WERI-Rb-1 (cell line): ENCODE data around the gene DCDC2.
A peak's percentile ranks its signal among the peaks of the same experiment; 100 is the strongest.
"Not testable (repeated sequence)": the region's sequence is repeated elsewhere in the genome, so short reads cannot be mapped to it uniquely, and the experiment has no call there.

Source experiments
- DNase-seq: peaks from one replicate; pipeline ENCODE4 v3.0.0-alpha.2; 2020
- H3K27ac ChIP-seq: fragments of 250-450 bp; sonication (Bioruptor Pico); 2 replicates; pipeline ENCODE4 v1.5.1; 2020; ENCODE audit warnings: mild to moderate bottlenecking, moderate library complexity
- H3K27me3 ChIP-seq: fragments of 250-450 bp; sonication (Bioruptor Pico); 2 replicates; pipeline ENCODE4 v1.5.1; 2021; ENCODE audit warnings: mild to moderate bottlenecking, low read depth, moderate library complexity; ENCODE audit not compliant: insufficient read depth, severe bottlenecking
- H3K36me3 ChIP-seq: fragments of 250-450 bp; sonication (Bioruptor Pico); 2 replicates; pipeline ENCODE4 v1.5.1; 2020; ENCODE audit warnings: mild to moderate bottlenecking, moderate library complexity
- H3K4me3 ChIP-seq: 2 replicates; pipeline ENCODE4 v1.5.1; 2011; ENCODE audit warnings: low read depth, mild to moderate bottlenecking, control low read depth, low read length
- H3K9me3 ChIP-seq: fragments of 250-450 bp; sonication (Bioruptor Pico); 2 replicates; pipeline ENCODE4 v1.5.1; 2021; ENCODE audit warnings: mild to moderate bottlenecking, moderate library complexity; ENCODE audit not compliant: severe bottlenecking
- TF ChIP-seq, protein P1 (sequence below): IDR thresholded peaks from 2 replicates; pipeline ENCODE4 v1.5.1; 2011; ENCODE audit warnings: low read depth, mild to moderate bottlenecking, control low read depth, inconsistent platforms, low read length

DCDC2 gene

GRCh38 chr6:24391208-24391607 is 33.3 kb upstream of the DCDC2 start:
- DNase-seq, result no peak
- H3K9me3 ChIP-seq, result peaks cover under 1% of the 10 kb centered on the region
- H3K36me3 ChIP-seq, result no peaks in the 10 kb centered on the region
- H3K27ac ChIP-seq, result no peak overlapping the region
- no peaks in the 10 kb centered on the region for H3K27me3 ChIP-seq
- no peak overlapping the region for H3K4me3 ChIP-seq
- TF ChIP-seq, protein P1, sequence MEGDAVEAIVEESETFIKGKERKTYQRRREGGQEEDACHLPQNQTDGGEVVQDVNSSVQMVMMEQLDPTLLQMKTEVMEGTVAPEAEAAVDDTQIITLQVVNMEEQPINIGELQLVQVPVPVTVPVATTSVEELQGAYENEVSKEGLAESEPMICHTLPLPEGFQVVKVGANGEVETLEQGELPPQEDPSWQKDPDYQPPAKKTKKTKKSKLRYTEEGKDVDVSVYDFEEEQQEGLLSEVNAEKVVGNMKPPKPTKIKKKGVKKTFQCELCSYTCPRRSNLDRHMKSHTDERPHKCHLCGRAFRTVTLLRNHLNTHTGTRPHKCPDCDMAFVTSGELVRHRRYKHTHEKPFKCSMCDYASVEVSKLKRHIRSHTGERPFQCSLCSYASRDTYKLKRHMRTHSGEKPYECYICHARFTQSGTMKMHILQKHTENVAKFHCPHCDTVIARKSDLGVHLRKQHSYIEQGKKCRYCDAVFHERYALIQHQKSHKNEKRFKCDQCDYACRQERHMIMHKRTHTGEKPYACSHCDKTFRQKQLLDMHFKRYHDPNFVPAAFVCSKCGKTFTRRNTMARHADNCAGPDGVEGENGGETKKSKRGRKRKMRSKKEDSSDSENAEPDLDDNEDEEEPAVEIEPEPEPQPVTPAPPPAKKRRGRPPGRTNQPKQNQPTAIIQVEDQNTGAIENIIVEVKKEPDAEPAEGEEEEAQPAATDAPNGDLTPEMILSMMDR, result no peak

DNA sequence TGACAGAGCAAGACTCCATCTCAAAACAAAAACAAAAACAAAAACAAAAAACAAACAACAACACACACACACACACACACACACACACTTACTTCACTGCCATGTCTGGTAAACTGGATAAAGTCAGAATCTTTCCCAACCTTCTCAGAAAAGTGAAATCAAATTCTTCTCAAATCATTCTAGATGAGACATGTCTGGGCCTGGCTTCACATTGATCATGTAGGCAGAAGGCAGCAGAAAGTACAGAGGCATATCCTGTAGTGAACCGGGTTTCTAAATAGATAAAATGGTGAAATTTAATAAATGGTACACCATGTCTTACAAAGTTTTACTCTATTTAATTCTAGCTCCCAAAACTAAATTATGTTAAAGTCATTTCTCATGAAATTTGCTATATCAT is 30.0 kb upstream of the DCDC2 start:
- TF ChIP-seq, protein P1, result no peak
- DNase-seq, result no peak
- peaks cover 3% of the 10 kb centered on the region for H3K9me3 ChIP-seq
- H3K36me3 ChIP-seq, result no peaks in the 10 kb centered on the region
- no peak overlapping the region; the same call in 1 of the 2 replicates for H3K27ac ChIP-seq
- H3K4me3 ChIP-seq, result no peak overlapping the region
- no peaks in the 10 kb centered on the region for H3K27me3 ChIP-seq

- Histone ChIP-seq H3K36me3 (no peaks in the 10 kb centered on the region), H3K4me3 (no peak overlapping the region), H3K27ac (no peak overlapping the region), H3K9me3 (peaks cover 3% of the 10 kb centered on the region), H3K27me3 (no peaks in the 10 kb centered on the region)
- TF ChIP-seq, protein P1, result 0 out of 2 replicates have a peak, but pooled peaks have one; percentile 11
- DNase-seq, result peak; percentile 32
Observed at GRCh38 chr6:24385536-24386269, 27.8 kb upstream of the DCDC2 start.

DNA sequence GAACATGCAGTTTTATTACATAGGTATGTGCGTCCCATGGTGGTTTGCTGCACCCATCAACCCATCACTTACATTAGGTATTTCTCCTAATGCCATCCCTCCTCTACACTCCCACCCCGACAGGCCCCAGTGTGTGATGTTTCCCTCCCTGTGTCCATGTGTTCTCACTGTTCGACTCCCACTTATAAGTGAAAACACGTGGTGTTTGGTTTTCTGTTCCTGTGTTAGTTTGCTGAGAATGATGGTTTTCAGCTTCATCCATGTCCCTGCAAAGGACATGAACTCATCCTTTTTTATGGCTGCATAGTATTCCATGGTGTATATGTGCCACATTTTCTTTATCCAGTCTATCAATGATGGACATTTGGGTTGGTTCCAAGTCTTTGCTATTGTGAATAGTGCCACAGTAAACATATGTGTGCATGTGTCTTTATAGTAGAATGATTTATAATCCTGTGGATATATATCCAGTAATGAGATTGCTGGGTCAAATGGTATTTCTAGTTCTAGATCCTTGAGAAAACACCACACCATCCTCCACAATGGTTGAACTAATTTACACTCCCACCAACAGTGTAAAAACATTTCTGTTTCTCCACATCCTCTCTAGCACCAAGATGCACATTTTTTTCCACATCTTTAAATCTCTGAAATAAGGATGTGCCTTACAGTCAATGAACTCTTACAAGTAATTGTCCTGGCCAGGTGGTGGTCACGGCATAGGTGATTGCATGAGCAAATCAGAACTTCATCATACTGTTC is 26.7 kb upstream of the DCDC2 start:
- not testable (repeated sequence) for H3K27ac ChIP-seq, DNase-seq, H3K9me3 ChIP-seq, H3K4me3 ChIP-seq, H3K36me3 ChIP-seq, H3K27me3 ChIP-seq

GRCh38 chr6:24382891-24383494 is 25.1 kb upstream of the DCDC2 start:
- H3K27me3 ChIP-seq, DNase-seq, H3K36me3 ChIP-seq, H3K9me3 ChIP-seq, H3K27ac ChIP-seq, H3K4me3 ChIP-seq: not testable (repeated sequence)

DNA sequence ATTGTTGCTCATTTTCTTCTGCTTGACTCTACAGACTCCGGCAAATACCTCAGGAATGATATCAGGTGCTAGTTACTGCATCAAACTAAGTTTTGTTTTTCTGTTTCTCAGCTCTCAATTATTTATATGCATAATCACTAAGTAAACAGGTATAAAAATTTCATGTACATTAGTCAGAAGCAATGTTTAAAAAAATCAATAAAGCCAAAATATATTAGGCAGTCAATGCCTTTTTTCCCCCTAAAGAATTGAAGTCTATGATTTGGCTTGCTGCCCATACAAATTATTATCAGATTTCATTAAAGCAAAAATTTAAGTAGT is 24.3 kb upstream of the DCDC2 start:
- Histone ChIP-seq H3K27me3 (no peaks in the 10 kb centered on the region), H3K27ac (no peak overlapping the region), H3K4me3 (no peak overlapping the region), H3K36me3 (no peaks in the 10 kb centered on the region), H3K9me3 (peaks cover 3% of the 10 kb centered on the region)
- TF ChIP-seq, protein P1, result no peak
- DNase-seq, result no peak
